Activated CD8-positive, alpha-beta memory T cell treated with anti-CD3 and anti-CD28 coated beads, Interleukin-2, amount 50 U/mL, for 4 hours (primary cell): ENCODE results near the gene CEPT1.
A peak's percentile ranks its signal among the peaks of the same experiment; 100 is the strongest.
"Not testable (repeated sequence)": the region's sequence is repeated elsewhere in the genome, so short reads cannot be mapped to it uniquely, and the experiment has no call there.

Experiments used
- DNase-seq: peaks from one replicate; pipeline ENCODE4 v3.0.0-alpha.2; 2020

The CEPT1 gene

DNA sequence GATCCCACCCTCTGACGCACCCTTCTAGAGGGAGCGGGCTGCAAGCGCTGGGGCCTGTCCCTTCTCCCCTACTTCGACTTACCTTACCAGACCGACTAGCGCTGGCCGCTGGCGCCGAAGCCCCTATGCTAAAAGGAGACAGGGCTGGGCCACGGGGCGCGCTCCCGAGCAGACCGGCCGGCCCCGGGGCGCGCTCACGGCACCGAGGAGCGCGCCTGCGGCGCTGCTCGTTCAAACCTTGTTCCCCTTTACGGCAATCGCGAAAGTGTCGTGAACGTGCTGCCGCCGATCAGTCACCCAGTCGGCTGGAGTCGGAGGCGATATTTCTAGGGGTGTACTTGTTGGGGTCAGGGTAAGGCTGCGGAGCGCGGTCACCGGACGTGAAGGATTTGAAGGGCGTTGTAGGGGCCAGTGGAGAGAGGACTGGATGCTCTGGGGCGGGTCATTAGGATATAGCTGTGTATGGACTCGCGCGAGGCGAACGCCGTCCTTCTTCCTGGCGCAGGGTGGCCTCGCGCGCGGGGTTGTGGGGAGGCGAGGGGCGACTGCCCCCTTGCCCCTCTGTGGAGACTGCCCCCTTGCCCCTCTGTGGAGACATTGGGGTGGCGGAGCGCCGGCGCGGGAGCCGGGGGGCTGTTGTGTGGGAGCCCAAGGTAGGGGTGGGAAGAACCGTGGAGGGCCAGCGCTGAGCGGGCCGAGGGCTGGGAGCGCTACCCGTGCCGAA lies at the start of gene CEPT1, which contains the start of gene DRAM2:
CEPT1 (plus strand) TSS at position 268 of the 724 bp plus-strand sequence. CDS start 7,492 bp downstream, outside the sequence.
DRAM2 (minus strand) TSS at position 138 of the 724 bp plus-strand sequence. CDS start 8,539 bp downstream, outside the sequence.
- peak; percentile 95 for DNase-seq

DNA sequence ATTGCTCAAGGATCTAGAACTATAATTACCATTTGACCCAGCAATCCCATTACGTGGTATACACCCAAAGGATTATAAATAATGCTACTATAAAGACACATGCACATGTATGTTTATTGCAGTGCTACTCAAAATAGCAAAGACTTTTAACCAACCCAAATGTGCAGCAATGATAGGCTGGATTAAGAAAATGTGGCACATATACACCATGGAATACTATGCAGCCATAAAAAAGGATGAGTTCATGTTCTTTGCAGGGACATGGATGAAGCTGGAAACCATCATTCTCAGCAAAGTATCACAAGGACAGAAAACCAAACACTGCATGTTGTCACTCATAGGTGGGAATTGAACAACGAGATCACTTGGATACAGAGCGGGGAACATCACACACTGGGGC lies 44.6 kb upstream of the CEPT1 start:
- DNase-seq: not testable (repeated sequence)

DNA sequence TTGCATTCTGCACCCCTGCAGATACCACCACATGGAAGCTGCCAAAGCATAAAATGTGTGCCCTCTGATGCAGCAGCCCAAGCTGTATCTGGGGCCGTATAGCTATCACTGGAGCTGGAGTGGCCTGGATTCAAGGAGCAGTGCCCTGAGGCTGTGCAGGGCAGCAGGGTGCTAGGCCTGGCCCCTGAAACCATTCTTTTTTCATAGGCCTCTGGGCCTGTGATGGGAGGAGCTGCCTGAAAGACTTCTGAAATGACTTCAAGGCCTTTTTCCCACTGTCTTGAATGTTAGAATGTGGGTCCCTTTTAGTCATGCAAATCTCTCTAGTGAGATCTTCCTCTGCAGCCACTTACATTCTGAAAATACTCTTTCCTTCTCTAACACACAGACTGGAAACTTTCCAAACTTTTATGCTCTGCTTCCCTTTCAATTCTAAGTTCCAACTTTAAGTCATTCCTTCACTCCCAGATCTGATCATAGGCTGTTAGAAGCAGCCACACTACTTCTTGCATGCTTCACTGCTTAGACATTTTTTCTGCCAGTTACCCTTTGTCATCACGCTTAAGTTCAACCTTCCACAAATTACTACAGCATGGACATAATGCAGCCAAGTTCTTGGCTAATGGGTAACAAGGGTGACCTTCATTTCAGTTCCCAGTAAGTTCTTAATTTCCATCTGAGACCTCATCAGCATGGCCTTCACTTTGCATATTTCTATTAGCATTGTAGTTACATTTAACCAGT lies 42.5 kb upstream of the CEPT1 start:
- DNase-seq: no peak

DNA sequence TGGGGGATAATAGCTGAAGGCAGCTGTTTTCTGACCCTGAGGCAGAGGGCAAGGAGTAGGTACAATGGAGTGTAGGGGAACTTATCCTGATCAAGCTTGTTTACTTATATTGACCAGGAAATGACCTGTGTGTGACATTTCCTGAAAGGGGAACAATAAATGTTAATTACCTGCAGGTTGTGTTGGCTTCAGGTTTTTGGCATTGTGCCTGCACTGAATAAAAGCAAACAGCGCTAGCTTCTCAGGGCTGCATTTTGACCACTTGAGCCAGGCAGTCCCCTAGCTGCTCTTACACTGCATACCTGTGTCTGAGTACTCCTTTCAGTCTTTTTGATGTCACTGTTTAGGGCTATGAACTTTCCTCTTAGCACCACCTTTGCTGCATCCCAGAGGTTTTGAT lies 40.7 kb upstream of the CEPT1 start:
- DNase-seq: no peak

DNA sequence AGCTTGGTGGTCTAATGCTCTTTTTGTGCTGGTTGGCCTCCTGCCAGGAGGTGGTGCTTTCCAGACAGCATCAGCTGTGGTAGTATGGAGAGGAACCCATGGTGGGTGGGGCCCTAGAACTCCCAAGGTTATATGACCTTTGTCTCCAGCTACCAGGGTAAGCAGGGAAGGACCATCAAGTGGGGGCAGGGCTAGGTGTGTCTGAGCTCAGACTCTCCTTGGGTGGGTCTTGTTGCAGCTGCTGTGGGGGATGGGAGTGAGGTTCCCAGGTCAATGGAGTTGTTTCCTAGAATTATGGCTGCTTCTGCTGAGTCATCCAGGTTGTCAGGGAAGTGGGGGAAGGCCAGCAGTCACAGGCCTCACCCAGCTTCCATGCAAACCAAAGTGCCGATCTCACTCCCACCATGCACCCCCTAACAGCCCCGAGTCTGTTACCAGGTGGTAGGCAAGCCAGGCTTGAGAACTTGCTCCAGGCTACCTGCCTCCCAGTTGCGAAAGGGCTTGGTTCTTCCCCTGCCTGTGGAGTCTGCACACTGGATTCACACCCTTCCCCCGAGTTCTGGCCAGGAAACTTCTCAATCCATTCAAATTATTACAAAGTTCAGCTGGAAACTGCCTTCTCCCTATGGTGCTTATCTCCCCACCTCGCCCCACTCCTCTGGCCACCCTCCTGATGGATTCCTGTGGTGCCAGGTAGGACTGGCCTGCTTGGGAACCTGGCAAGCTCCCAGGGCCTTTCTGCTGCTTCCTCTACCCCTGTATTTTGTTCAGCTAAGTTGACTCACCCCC lies 38.0 kb upstream of the CEPT1 start:
- DNase-seq: no peak

DNA sequence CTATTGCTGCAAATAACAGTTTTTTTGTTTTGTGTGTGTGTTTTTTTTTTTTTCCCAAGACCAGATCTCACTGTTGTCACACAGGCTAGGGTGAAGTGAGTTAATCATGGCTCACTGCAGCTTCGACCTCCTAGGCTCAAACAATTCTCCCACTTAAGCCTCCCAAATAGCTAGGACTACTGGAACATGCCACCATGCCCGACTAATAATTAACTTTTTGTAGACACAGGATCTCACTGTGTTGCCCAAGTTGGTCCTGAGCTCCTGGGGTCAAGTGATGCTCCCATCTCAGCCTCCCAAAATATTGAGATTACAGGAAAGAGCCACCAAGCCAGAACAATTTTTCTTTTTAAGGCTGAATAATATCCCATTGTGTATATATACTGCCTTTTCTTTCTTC lies 35.0 kb upstream of the CEPT1 start:
- no peak for DNase-seq

DNA sequence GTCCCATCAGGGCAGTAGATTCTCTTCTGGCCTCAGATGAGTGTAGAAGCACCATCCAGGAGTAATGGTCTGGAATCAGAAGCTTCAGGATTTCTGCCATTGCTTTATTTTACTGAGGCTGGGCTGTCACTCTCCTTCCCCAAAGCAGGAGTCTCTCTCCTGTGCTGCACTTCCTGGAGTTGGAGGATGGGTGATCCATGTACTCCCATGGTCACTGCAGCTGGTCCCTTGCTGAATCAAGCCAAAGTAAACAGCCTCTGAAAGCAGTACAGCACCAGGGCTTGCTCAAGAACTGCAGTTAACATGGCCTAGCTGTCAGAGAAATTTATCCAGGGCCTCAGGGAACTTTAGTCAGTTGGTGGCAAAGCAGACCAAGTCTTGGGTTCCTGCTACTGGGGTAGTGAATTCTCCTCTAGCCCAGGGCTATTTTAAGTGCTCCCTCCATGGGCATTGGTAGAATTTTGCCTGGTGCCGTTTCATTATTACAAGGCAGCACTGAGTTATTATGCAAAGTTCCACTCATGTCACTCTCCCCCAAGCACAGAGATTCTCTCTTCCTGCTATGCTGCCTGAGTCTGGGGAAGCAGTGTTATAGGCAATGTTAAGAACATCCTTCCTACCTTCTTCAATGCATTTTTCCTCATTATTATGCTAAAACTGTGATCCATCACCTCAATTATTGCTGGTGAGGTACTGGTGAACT lies 29.7 kb upstream of the CEPT1 start:
- DNase-seq: no peak

DNA sequence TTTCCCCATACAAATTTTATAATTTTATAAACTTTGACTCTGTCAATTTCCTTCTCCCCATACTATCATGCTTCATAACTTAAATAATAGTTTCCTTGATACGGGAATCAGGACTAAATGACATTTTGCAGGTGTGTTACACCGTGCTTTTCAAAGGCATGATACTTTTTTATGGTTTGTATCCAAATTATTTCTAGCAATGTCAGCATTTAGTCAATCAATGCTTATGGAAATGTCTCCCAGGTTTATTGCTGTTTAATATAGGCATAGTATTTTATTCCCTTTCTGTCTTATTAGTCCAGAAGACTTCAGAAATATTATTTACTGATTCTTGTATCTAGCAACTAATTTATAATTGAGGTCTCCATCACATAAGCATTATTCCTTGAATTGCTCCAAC lies 23.5 kb upstream of the CEPT1 start:
- DNase-seq: no peak

DNA sequence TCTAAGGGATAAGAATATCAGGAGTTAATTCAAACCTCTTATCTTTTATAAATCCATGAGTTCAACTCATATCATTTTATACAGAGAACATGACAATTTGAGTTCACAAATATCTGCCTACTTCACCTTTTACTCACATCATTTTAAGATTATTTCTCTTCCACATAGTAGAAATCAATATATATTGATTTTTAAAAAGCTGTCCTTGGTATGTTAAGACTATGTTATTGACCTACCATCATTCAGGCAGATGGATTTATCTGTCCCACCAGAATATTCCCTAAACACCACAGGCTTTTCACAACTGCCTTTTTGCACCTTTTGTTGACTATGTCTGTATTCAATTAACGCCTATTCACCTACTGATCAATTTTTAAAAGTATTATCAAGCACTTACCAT lies 13.7 kb upstream of the CEPT1 start:
- no peak for DNase-seq

DNA sequence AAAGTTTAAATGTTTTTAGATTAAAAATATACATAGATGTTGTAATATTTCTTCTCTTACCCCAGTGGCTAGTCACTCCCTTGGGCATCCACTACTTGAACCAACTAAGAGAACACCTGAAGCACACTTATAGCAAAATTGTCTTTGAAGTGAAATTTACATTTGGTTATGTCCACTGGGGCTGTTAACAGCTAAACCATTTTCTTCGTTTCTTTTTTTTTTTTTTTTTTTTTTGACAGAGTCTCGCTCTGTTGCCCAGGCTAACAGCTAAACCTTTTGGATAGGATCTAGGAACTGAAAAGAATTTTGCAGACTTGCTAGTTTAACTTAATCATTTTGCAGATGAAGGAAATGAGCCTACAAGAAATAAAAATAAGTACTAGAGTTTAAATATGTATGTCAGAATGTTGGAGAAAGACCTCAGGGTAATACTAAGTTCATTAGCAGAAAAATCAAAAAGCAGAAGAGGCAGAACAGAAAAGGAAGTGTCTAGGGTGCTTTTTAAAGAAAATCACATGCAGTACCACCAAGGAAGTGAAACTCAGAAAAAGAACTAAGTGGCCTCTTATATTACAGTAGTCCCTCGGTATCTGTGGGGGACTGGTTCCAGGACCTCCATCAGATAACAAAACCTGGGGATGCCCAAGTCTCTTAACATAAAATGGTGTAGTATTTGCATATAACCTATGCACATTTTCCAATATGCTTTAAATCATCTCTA lies 11.9 kb upstream of the CEPT1 start:
- DNase-seq: no peak

DNA sequence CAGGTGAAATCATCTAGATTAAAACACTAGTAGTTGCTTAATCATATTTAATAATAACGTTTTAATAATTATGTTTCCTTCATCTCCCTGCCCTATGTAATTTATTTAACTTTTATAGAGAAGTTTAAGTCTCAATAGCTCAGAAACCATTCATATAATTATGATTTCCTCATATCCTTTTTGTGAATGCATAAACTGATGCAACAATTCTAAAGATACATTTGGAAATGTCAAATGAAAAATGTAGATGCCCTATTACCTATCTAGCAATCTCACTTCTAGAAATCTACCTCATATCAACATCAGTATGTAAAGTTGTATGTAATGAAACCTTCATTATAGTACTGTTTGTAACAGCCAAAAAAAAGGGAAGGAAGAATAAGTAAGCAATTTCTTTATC lies 10.6 kb upstream of the CEPT1 start:
- DNase-seq: no peak

DNA sequence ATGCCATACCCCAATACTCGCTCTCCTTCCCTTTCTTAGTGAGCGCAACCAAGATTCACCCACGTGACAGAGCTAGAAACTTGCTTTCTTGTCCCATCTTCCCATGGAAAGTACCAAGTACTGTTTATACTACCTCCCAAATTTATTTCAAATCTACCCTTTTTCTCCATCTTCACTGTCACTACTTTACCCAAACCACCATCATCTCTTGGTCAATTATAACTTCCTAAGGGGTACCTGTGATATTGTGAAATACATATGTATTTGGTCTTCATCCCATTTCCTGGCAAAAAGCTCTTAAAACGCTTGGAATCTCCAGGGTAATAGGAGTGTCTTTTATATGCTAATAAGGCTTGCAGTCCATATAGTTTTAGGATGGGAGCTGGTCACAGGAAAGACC lies 8.3 kb upstream of the CEPT1 start:
- no peak for DNase-seq

DNA sequence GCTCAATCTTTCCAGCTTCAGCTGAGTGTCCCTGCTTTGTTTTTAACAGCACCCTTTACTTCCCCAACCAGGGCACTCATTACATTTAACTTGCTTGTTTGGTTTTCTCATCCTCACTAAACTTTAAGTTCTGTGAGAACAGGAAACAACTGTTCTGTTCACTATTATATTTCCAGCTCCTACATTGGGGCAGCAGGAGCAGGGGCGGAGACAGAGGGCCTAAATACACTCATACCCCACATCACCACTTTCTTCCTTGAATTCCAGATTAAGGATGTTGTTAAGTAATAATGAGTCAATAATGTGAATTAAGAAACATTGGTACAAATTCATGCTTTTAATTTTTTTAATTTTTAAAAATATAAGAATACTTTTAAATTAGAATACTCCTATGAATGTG lies 6.2 kb upstream of the CEPT1 start:
- no peak for DNase-seq

DNA sequence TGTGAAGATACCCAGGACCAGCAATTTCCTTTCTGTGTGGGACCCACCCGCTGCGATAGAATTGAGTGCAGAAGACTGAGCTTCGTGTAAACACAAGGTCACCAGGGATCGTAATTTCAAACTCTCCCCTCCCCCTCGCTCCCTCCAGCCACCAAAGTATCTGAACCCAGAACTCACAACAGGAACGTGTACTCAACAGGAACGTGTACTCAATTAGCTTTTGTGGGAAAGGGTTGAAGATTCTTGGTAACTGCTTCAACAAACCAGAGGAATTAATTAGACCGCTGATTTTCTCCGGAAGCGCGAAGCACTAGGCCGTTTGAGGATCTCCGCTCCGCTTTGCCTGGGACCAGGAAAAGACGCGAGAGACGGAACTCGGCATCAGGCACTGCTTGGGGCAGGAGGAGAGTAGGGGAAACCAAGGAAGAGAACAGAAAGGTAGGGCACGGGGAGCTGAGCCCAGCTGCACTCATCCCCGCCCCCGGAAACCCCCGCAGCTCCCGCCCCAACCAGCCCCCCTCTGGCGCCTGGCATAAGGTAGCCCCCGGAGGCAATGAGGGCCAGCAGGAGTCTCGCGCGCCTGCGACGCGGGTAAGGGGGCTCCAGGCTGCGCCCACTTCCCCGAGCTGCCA lies 583 bp upstream of the CEPT1 start:
- DNase-seq: peak; percentile 60

DNA sequence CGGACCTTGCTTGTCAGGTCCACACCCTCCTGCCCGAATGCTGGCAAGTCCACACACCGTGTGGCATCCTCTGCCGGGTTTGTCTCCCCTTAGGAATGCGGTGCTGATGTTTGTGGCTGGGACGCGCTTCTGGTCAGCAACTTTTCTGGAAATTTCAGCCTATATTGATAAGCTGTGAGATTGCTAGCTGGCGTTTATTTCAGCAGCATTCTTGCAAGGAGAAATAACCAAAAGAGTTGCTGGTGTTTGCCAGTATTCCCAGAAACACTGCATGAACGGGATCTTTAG lies 601 bp downstream of the CEPT1 start:
- DNase-seq: no peak

DNA sequence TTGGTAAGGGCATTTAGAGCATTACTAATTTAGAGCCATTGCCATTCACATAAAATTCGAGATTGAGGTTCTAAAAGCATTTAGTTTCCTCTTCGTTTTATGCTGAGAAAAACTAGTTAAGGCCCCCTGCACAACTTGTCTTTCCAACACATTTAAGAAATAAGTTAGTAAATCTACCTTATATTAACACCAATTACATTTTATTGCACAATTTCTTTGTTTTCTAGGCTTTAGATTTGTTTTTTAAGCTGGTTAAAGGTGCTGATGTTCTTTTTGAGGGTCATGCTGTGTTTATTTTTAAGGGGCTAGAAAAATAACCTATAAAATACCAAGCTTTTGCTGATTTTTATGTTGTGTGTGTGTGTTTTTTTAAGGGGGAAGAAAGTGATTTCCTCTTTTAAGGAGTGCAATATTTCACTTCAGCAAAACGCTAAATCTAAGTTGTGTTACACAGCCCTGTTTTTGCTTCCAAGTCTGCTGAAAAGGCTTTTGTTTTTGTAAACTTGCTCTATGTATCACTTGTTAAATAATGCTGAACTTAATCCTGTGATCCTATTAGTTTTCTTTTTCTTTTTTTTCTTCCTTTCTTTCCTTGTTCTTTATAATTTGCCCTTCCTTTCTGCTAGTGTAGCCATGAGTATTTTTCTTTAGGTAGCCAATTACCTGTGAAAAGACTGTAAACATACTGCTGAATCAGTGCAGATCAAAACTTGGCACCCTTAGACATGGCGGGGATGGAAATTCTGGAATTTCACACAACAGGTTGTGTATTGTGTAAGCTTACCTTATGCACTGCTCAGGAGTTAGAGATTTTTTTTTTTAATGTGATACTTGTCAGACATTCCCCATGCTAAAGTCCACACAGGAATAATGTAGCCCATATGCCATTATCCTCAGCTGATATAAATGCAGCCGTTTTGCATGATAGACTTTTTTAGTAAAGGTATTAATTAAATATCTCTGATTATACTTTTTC lies 1.5 kb downstream of the CEPT1 start:
- DNase-seq: no peak

DNA sequence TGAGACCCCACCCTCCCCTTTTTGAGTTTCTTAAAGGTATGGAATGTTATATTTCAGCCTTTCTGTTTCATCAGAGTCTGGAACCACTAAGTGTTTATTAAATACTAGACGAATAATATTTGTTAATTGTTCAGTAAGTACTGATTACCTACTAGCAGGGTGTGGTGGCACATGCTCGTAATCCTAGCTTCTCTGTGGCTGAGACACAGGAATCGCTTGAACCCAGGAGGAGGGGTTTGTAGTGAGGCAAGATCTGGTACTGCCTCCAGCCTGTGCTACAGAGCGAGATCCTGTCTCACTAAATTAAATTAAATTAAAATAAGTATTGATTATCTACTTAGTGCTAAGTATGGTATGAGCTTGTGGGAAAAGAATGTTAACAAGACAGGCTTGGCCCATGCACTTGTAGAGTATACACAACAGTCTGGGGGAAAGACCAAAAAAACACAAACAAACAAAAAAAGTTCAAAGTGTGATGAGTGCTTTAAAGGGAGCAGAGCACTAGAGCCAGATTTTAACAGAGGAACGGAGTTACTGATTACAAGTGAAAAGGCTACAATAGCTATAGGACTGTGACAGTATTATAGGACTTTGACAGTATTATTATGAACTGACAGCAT lies 2.4 kb downstream of the CEPT1 start:
- DNase-seq: no peak

DNA sequence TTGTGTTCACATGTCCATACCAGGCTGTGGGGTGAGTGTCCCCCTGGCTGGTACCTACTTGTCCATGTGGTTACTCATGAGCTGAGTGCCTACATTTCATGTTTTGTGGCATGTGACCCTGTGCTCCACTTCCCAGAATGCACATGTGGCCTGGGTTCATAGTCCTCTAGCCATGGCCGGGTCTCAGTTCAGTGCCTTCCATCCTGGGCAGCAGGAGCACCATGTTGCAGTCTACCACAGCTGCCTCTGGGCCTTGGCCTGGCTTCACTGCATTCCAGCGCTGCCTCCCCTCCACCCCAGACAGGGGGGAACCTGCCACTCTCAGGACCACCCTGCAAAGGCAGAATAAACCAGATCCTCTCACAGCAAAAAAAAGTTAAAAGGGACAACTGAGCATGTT lies 5.5 kb downstream of the CEPT1 start:
- DNase-seq: no peak

DNA sequence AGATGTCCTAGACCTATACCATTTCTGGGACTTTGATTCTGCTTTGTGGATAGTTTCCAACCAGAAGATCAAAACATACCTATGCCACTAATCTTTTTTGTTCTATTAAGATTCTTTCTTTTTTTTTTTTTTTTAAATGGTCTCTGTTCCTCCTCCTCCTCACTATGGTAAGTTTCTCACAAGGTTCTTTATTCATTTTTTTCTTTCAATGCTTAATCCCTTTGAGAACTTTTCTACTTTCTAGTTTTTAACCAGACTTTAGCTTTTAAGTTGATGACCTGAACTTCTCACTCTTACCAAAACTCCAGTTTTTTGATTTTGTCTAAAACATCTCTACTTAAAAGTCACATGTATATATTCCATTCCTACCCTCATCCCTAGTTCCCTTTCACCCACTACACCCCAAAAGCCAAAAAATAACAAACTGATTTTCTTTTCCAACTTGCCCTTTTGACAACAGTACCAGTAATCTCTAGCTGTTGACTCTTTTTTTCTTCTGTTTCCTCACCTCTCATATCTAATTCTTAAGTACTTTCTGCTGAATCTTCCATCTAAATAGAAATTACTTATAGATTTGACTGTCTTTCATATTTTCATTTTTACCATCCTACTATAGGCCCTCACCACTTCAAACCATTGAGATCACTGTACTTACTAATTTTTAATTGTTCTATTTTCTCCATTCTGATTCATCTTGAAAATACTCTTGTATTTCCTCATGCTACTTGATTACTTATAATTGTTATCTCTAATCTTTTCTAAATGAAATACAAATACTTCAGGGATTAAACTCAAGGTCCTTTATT lies 6.1 kb downstream of the CEPT1 start:
- DNase-seq: no peak
